HFF-Myc (cell line): ENCODE data around the gene CCL14.

Source experiments
- DNase-seq: peaks from one replicate; pipeline ENCODE4 v3.0.0-alpha.2; 2011; ENCODE audit warnings: low read depth; ENCODE audit errors: extremely low read depth
- H3K4me3 ChIP-seq: replicated peaks from 2 replicates; pipeline ENCODE4 v1.5.1; 2011; ENCODE audit warnings: low read depth, mild to moderate bottlenecking, control low read depth, low read length
- CTCF ChIP-seq: IDR thresholded peaks from 2 replicates; pipeline ENCODE4 v1.5.1; 2012; ENCODE audit warnings: mild to moderate bottlenecking, low read depth, low read length, control low read depth; ENCODE audit errors: missing control alignments

Gene CCL14

DNA sequence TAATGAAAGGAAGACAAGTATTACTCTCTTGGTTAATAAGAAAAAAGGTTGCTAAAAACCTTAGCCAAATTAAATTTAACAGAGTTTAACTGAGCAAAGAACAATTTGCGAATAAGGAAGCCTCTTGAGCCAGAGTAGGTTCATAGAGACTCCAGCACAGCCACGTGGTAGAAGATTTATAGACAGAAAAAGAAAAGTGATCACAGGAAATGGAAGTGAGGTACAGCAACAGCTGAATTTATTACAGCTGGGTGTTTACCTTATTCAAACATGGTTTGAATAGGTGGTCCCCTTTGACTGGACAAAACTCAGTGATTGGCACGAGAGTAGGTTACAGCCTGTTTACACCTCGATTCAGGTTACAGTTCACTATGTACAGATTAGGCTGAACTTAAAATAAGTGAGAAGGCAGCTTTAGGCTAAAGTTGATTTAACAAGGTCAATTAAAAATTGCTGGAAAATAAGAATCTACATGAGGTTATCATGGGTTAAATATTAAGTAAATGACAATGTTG, 18.1 kb upstream of the CCL14 start:
- DNase-seq = no peak
- H3K4me3 ChIP-seq = no peak overlapping the region
- TF ChIP-seq CTCF = no peak

- TF ChIP-seq CTCF = no peak
- no peak for DNase-seq
- no peak overlapping the region for H3K4me3 ChIP-seq
Measured at GRCh38 chr17:36002631-36003030, 16.1 kb upstream of the CCL14 start.

GRCh38 chr17:36001862-36002603, 15.5 kb upstream of the CCL14 start:
- no peak for DNase-seq
- no peak overlapping the region for H3K4me3 ChIP-seq
- TF ChIP-seq CTCF = no peak

DNA sequence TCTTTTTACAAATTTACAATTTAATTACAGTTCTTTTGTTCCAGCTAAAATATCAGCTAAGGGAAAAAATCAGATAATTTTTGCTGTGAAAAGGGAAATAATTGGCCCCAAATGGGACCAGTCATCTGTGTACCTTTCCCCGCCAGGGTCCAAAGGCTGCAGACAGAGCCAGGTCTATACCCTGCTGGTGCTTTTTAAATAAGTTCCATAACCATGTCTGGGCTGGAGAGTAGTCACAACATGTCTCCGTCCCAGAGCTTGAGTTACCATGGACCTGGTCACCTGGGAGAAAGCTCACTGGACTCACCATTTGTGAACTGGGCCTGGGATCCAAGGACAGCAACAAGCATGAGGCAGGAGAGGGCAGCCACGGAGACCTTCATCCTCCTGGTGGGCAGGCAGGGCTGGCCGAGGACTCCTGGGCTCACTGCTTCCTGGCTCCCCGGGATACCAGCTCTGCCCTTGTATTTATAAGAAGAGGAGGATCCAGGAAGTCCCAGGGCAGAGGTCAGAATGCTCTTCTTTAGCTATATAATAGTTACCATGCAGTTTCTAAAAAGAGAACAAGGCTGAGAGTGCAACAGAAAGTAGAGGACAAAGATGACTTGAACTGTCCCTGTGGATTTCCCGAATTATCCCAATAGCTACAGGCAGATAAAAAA, 14.7 kb upstream of the CCL14 start, which contains the start of gene CCL15:
Gene CCL15, minus strand, starts transcription at position 444 of the 662 bp plus-strand sequence. Its CDS starts 61 bp downstream, at position 383.
- no peak for TF ChIP-seq CTCF
- H3K4me3 ChIP-seq = no peak within 1 kb of the TSS
- no peak for DNase-seq

- no peak overlapping the region for H3K4me3 ChIP-seq
- TF ChIP-seq CTCF = no peak
- no peak for DNase-seq
Measured at GRCh38 chr17:36000732-36001109, 14.2 kb upstream of the CCL14 start.

- DNase-seq = no peak
- TF ChIP-seq CTCF = no peak
- no peak overlapping the region for H3K4me3 ChIP-seq
Measured at GRCh38 chr17:35998756-35999155, 12.2 kb upstream of the CCL14 start.
